AG10803 (cell line): ENCODE results near the gene CHRNG.

Source experiments
- DNase-seq: peaks from one replicate; pipeline ENCODE4 v3.0.0; 2010; ENCODE audit warnings: low read depth
- H3K4me3 ChIP-seq: 2 replicates; pipeline ENCODE4 v1.5.1; 2011; ENCODE audit warnings: mild to moderate bottlenecking, low read length, control low read depth
- TF ChIP-seq, protein P1 (sequence below): conservative IDR thresholded peaks from 2 replicates; pipeline ENCODE4 v1.5.1; 2011; ENCODE audit warnings: mild to moderate bottlenecking, low read length, control low read depth, inconsistent platforms

The CHRNG gene

DNA sequence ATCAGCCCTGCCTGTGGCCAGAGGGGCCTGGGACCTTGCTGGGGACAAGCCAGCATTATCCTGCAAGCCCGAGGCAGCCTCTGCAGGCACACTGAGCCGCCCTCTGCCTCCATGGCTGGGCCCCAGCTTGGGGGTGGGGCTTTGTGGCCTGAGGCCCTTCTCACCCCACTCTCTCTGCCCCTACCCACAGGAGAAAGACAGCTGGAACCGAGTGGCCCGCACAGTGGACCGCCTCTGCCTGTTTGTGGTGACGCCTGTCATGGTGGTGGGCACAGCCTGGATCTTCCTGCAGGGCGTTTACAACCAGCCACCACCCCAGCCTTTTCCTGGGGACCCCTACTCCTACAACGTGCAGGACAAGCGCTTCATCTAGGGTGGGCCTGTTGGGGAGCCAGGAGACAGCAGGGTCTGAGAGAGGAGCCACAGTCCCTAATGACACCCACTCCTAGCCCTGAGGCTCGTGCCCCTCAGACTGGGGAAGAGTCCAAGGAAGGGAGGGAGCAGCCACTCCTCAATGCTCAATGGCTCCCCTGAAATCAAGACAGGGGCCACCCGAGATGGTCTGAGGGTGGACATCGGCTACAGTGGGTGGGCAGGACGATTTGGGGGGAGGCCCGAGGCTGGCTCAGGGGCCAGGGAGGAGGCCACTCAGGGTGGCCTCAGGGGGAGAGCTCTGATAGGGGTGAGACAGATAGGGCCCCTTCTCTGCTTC is 4.4 kb upstream of the CHRNG start:
- H3K4me3 ChIP-seq: no peak overlapping the region
- DNase-seq: no peak
- TF ChIP-seq, protein P1, sequence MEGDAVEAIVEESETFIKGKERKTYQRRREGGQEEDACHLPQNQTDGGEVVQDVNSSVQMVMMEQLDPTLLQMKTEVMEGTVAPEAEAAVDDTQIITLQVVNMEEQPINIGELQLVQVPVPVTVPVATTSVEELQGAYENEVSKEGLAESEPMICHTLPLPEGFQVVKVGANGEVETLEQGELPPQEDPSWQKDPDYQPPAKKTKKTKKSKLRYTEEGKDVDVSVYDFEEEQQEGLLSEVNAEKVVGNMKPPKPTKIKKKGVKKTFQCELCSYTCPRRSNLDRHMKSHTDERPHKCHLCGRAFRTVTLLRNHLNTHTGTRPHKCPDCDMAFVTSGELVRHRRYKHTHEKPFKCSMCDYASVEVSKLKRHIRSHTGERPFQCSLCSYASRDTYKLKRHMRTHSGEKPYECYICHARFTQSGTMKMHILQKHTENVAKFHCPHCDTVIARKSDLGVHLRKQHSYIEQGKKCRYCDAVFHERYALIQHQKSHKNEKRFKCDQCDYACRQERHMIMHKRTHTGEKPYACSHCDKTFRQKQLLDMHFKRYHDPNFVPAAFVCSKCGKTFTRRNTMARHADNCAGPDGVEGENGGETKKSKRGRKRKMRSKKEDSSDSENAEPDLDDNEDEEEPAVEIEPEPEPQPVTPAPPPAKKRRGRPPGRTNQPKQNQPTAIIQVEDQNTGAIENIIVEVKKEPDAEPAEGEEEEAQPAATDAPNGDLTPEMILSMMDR: no peak

DNA sequence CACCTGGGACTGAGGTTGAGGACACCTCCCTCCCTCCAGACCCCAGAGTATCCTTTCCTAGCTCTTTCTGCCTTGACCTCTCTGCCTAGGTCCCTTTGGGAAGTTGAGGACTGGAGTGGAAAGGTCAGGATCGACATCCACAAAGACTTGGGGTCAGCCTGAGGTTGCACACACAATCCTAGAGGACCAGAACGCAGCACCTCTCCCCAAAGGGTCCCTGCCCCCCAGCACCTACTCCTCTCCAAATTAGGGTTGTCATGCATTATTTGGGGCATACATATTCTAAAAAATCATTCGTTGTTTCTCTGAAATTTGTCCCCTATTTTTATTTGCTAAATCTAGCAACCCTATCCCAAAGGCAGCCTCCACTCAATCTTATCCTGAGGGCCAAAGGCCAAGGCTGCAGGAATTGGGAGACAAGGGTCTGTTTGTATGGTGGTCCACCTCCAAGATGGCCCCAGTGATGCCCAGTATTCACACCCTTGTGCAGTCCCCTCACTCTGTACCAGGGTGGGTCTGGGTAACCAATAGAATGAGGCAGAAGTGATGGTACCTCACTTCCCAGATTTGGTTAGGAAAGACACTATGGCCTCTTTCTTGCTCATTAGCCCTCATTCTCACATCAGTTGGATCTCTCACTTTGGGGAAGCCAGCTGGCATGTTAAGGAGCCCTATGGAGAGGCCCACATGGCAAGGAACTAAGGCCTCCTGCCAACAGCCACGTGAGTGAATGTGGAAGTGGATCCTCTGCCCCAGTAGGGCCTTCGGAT is 3.5 kb upstream of the CHRNG start:
- TF ChIP-seq, protein P1: no peak
- DNase-seq: no peak
- H3K4me3 ChIP-seq: no peak overlapping the region

DNA sequence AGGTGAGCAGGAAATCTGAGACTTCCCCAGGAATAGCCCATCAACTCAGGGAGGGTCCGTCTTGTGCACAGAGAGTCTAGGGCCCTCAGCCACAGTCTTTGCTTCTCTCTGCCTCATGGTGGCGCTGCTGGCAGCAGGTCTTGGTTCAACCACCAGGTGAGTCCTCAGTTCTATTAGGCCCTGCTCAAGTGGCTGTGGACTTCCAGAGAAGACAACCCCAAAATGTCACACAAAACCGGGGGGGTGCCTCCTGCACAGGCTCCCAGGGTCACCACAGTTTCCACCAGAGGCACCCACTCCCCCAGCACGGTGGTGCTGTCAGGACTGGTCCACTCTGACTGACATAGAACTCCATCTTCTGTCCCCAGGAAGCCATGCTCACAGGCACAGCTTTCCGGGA is 2.4 kb upstream of the CHRNG start:
- H3K4me3 ChIP-seq: no peak overlapping the region
- no peak for DNase-seq
- TF ChIP-seq, protein P1: peak; percentile 12; the same call in 1 of the 2 replicates

DNA sequence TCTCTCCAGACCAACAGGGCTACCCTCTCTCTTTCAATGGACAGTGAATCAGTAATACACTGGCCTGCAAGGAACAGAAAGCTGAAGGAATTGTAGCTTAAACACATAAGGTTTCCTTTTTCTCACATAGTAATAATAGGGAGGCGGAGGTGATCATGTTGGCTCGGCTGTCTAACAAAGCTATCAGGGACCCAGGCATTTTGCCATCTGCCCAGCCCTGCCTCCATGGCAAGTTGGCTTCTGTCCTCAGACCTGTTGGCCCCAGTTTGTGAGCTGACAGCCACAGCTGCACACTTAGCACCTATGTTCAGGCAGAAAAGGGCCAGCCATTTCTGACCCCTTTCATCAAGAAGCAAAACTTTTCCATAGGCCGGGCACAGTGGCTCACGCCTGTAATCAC is 2.0 kb upstream of the CHRNG start:
- TF ChIP-seq, protein P1: no peak
- H3K4me3 ChIP-seq: no peak overlapping the region
- DNase-seq: no peak

DNA sequence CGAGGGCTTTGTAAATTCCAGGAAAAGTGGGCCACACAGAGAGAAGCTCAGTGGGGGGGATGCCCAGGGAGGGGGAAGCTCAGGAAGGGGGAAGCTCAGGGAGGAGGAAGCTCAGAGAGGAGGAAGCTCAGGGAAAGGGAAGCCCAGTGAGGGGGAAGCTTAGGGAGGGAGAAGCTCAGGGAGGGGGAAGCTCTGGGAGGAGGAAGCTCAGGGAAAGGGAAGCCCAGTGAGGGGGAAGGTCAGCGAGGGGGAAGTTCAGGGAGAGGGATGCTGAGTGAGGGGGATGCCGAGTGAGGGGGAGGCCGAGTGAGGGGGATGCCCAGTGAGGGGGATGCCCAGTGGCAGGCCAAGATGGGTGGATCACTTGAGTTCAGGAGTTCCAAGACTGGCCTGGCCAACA is 821 bp upstream of the CHRNG start:
- no peak for DNase-seq
- TF ChIP-seq, protein P1: no peak
- no peak overlapping the region for H3K4me3 ChIP-seq

DNA sequence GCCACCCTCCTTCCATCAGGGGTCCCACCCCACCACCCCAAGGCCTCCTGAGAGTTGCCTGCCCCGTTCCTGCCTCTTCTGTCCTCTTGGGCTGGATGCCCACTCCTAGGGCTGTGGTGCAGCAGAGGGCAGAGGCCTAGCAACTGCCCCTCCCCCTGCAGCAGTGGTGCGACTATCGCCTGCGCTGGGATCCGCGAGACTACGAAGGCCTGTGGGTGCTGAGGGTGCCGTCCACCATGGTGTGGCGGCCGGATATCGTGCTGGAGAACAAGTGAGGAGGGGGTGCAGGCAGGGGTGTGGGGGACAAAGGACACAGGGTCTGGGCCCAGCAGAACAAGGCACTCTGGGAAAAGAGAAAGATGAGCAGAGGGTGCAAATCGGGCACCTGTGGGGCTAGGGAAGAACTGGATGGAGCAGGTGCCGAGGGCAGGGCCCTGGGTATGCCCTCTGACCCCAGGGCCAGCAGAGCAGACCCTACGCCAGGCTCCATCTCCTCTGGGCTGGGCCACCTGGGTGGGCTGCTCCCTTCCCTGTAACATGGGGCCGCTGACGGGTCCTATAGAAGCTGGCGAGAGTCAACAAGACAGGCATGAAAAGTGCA is 1.0 kb downstream of the CHRNG start:
- TF ChIP-seq, protein P1: no peak
- H3K4me3 ChIP-seq: no peak overlapping the region
- no peak for DNase-seq
